ENCODE results near the gene CFP.

The CFP gene

GRCh38 chrX:47573341-47574075, 56.2 kb downstream of the CFP start:
- DNase-seq = no peak
